ENCODE data around the gene STAP1. TPM values are rescaled to one million over a fixed set of nuclear protein-coding genes. Genes with fewer than 3 reads are reported as not detected.

Gene STAP1
- total RNA-seq, 6 donors from 2014 or later: 0.89 to 2.7 (median 1.7) TPM; not detected in 2

DNA sequence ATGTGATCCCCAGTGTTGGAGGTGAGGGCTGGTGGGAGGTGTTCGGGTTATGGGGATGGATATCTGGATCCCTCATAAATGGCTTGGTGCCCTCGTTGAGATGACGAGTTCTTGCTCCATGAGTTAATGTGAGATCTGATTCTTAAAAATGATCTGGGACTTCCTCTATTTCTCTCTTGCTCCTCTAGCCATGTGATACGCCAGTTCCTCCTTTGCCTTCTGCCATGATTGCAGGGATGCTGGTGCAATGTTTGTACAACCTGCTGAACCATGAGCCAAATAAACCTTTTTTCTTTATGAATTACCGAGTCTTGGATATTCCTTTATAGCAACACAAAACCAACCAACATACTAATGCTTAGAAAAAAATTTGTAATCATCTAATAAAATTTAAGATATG, 56.6 kb downstream of the STAP1 start:
- DNase-seq (no peak), ATAC-seq (ENCODE audit: low FRiP score in 2 of 2) (no peak)
- Histone ChIP-seq H3K36me3 (peaks cover 0 to 39% (median 8%) of the 10 kb centered on the region in 4 donors), H3K27me3 (no peaks in the 10 kb centered on the region), H3K4me3 (no peak overlapping the region), H3K27ac (no peak overlapping the region), H3K4me1 (no peaks in the 10 kb centered on the region), H3K9me3 (no peaks in the 10 kb centered on the region)
- WGBS, 2 donors: 94% methylated on average over 5 of the region's 5 CpGs
- TF ChIP-seq, protein P1, sequence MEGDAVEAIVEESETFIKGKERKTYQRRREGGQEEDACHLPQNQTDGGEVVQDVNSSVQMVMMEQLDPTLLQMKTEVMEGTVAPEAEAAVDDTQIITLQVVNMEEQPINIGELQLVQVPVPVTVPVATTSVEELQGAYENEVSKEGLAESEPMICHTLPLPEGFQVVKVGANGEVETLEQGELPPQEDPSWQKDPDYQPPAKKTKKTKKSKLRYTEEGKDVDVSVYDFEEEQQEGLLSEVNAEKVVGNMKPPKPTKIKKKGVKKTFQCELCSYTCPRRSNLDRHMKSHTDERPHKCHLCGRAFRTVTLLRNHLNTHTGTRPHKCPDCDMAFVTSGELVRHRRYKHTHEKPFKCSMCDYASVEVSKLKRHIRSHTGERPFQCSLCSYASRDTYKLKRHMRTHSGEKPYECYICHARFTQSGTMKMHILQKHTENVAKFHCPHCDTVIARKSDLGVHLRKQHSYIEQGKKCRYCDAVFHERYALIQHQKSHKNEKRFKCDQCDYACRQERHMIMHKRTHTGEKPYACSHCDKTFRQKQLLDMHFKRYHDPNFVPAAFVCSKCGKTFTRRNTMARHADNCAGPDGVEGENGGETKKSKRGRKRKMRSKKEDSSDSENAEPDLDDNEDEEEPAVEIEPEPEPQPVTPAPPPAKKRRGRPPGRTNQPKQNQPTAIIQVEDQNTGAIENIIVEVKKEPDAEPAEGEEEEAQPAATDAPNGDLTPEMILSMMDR (IDR thresholded peaks at IDR 0.05): no peak
- TF ChIP-seq POLR2A (IDR thresholded peaks at IDR 0.05): no peak
- no peak for TF ChIP-seq POLR2AphosphoS5 (IDR thresholded peaks at IDR 0.05)
- no peak for TF ChIP-seq EP300 (IDR thresholded peaks at IDR 0.05)

DNA sequence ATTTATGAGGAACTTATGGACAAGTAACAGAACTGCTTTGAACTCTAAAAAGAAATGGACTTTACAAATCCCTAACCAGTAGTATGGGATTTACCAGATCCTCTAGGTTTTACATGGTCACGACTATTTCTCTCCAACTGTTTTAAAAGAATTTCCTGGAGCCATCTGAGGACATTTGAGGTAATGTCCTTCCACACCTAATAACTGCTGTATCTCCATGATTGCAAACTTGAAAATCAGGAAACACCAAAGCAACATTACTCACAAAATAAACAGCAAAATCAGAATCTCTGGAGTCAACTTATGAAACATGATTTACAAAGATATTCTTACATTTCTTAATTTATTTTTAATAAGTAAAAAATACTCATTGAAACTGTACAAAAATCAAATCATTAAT, 58.0 kb downstream of the STAP1 start:
- no peak overlapping the region for H3K4me3 ChIP-seq
- no peaks in the 10 kb centered on the region for H3K9me3 ChIP-seq
- peaks cover 6 to 51% (median 14%) of the 10 kb centered on the region in 4 donors for H3K36me3 ChIP-seq
- H3K4me1 ChIP-seq: no peaks in the 10 kb centered on the region
- TF ChIP-seq, protein P1 (IDR thresholded peaks at IDR 0.05): no peak
- TF ChIP-seq POLR2AphosphoS5 (IDR thresholded peaks at IDR 0.05): no peak
- TF ChIP-seq POLR2A (IDR thresholded peaks at IDR 0.05): no peak
- no peak for TF ChIP-seq EP300 (IDR thresholded peaks at IDR 0.05)
- DNase-seq (no peak), ATAC-seq (ENCODE audit: low FRiP score in 2 of 2) (no peak)
- 88 to 97% methylated on average over 1 of the region's 1 CpG for WGBS, 2 donors
- no peak overlapping the region for H3K27ac ChIP-seq
- H3K27me3 ChIP-seq: no peaks in the 10 kb centered on the region

DNA sequence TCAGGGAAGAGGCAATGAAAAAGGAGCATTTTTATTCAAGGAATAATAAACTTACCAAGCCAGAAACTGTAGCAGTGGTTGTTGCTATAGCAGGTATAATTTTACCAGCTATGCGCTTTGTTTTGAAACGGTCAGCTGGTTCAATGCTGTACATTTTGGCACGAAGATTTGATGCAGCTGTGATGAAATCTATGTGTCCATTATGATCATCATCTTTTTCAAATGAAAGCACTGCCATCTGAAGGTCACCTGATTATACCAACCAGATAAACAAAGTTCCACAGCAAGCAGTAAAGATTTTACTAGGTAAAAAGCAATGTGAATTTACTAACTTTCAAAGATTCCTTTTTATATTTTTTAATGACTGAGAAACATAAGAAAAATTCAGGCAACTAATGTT, 66.4 kb downstream of the STAP1 start:
- H3K36me3 ChIP-seq: peaks cover 10 to 78% (median 22%) of the 10 kb centered on the region in 4 donors
- TF ChIP-seq POLR2AphosphoS5 (IDR thresholded peaks at IDR 0.05) (no peak), POLR2A (IDR thresholded peaks at IDR 0.05) (no peak), EP300 (IDR thresholded peaks at IDR 0.05) (no peak)
- TF ChIP-seq, protein P1 (IDR thresholded peaks at IDR 0.05): no peak
- DNase-seq (no peak), ATAC-seq (ENCODE audit: low FRiP score in 2 of 2) (no peak)
- no peaks in the 10 kb centered on the region for H3K27me3 ChIP-seq
- WGBS, 2 donors: 88 to 89% methylated on average over 3 of the region's 3 CpGs
- H3K4me1 ChIP-seq: no peaks in the 10 kb centered on the region
- H3K4me3 ChIP-seq: no peak overlapping the region
- H3K27ac ChIP-seq: no peak overlapping the region
- H3K9me3 ChIP-seq: no peaks in the 10 kb centered on the region

DNA sequence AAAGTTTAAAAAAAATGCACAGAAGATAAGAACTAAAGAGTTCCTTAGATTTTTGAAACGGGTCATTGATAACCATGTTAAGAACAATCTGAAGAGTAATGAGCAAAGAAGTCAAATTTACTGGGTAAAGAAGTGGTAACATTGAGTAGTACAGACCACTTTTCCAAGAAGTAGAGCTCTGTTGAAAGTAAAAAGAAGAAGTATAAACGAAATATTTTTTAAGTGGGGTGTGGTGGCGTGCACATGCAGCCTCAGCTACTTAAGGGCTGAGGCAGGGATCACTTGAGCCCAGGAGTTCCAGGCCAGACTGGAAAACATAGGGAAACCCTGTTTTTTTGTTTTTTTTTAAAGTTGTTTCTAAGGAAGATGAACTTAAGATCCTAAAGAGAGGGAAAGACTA, 74.0 kb downstream of the STAP1 start:
- peak in 1 of 2 donors; percentile 22 for DNase-seq
- peaks cover 2 to 77% (median 13%) of the 10 kb centered on the region in 4 donors for H3K36me3 ChIP-seq
- no peaks in the 10 kb centered on the region for H3K4me1 ChIP-seq
- TF ChIP-seq EP300 (IDR thresholded peaks at IDR 0.05): no peak
- TF ChIP-seq POLR2A (IDR thresholded peaks at IDR 0.05): no peak
- TF ChIP-seq POLR2AphosphoS5 (IDR thresholded peaks at IDR 0.05): no peak
- TF ChIP-seq, protein P1 (IDR thresholded peaks at IDR 0.05): no peak
- H3K27ac ChIP-seq: no peak overlapping the region
- H3K9me3 ChIP-seq: no peaks in the 10 kb centered on the region
- peak in 1 of 2 donors; percentile 51 for ATAC-seq (ENCODE audit: low FRiP score in 2 of 2)
- H3K27me3 ChIP-seq: no peaks in the 10 kb centered on the region
- WGBS, 2 donors: 41 to 60% methylated on average over 3 of the region's 3 CpGs
- H3K4me3 ChIP-seq: no peak overlapping the region

DNA sequence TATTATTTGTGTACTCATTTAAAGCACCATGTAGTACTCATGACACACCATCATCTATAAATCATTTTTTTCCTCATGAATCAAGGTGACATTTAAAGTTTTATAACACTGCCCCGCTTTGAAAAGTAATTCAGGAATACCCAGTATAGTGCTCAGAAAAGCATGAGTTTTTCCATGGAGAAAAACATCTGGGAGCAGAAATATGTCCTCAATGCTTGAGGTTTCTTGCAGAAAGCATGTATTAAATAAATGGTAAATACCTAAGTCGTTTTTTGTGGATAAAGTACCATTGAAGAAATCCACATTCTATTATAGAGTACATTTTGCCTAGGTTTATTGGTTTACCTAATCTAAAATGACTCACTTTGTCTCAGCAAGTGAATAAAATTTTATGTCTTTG, 76.2 kb downstream of the STAP1 start:
- ATAC-seq (ENCODE audit: low FRiP score in 2 of 2): no peak
- H3K4me3 ChIP-seq: no peak overlapping the region
- no peaks in the 10 kb centered on the region for H3K9me3 ChIP-seq
- no peak overlapping the region for H3K27ac ChIP-seq
- peaks cover 7 to 83% (median 14%) of the 10 kb centered on the region in 4 donors for H3K36me3 ChIP-seq
- H3K27me3 ChIP-seq: no peaks in the 10 kb centered on the region
- TF ChIP-seq POLR2AphosphoS5 (IDR thresholded peaks at IDR 0.05): no peak
- TF ChIP-seq, protein P1 (IDR thresholded peaks at IDR 0.05): no peak
- H3K4me1 ChIP-seq: no peaks in the 10 kb centered on the region
- DNase-seq: no peak
- 86 to 87% methylated on average over 2 of the region's 2 CpGs for WGBS, 2 donors

Data from upper lobe of left lung (tissue), 6 donors.